SK-N-SH treated with all-trans-retinoic acid at 6 μM for 48 hours (cell line): ENCODE measurements around the gene ANKS1A.

Experiments
- CSDC2 ChIP-seq: fragments of 250-450 bp; sonication (Bioruptor Pico); IDR thresholded peaks from 2 replicates; pipeline ENCODE4 v1.5.0; 2020; ENCODE audit warnings: mild to moderate bottlenecking, moderate library complexity
- ESRRG ChIP-seq: fragments of 250-450 bp; sonication (Bioruptor Pico); IDR thresholded peaks from 2 replicates; pipeline ENCODE4 v1.6.1; 2021; ENCODE audit warnings: mild to moderate bottlenecking
- GLIS3 ChIP-seq: fragments of 250-450 bp; sonication (Bioruptor Pico); IDR thresholded peaks from 2 replicates; pipeline ENCODE4 v1.5.0; 2020; ENCODE audit warnings: mild to moderate bottlenecking, moderate library complexity
- OSR1 ChIP-seq: fragments of 250-450 bp; sonication (Bioruptor Pico); IDR thresholded peaks from 2 replicates; pipeline ENCODE4 v1.8.0; 2022; ENCODE audit warnings: moderate library complexity, mild to moderate bottlenecking, inconsistent platforms
- SNAI2 ChIP-seq: fragments of 250-450 bp; sonication (Bioruptor Pico); IDR thresholded peaks from 2 replicates; pipeline ENCODE4 v1.5.0; 2020; ENCODE audit warnings: mild to moderate bottlenecking, moderate library complexity
- TSHZ2 ChIP-seq: fragments of 250-450 bp; sonication (Bioruptor Pico); IDR thresholded peaks from 2 replicates; pipeline ENCODE4 v1.5.0; 2020; ENCODE audit warnings: mild to moderate bottlenecking, moderate library complexity
- ZNF565 ChIP-seq: fragments of 450-650 bp; formaldehyde crosslinking; conservative IDR thresholded peaks from 2 replicates; pipeline ENCODE4 v1.5.0; 2020; ENCODE audit warnings: low read depth, mild to moderate bottlenecking, moderate library complexity
- TF ChIP-seq, protein P1 (sequence below): fragments of 250-450 bp; sonication (Bioruptor Pico); IDR thresholded peaks from 2 replicates; pipeline ENCODE4 v1.5.1; 2020; ENCODE audit warnings: low read depth, mild to moderate bottlenecking, moderate library complexity
- TF ChIP-seq, protein P2 (sequence below): fragments of 250-450 bp; sonication (Bioruptor Pico); IDR thresholded peaks from 2 replicates; pipeline ENCODE4 v1.8.0; 2020; ENCODE audit warnings: mild to moderate bottlenecking, moderate library complexity, borderline replicate concordance

DNA sequence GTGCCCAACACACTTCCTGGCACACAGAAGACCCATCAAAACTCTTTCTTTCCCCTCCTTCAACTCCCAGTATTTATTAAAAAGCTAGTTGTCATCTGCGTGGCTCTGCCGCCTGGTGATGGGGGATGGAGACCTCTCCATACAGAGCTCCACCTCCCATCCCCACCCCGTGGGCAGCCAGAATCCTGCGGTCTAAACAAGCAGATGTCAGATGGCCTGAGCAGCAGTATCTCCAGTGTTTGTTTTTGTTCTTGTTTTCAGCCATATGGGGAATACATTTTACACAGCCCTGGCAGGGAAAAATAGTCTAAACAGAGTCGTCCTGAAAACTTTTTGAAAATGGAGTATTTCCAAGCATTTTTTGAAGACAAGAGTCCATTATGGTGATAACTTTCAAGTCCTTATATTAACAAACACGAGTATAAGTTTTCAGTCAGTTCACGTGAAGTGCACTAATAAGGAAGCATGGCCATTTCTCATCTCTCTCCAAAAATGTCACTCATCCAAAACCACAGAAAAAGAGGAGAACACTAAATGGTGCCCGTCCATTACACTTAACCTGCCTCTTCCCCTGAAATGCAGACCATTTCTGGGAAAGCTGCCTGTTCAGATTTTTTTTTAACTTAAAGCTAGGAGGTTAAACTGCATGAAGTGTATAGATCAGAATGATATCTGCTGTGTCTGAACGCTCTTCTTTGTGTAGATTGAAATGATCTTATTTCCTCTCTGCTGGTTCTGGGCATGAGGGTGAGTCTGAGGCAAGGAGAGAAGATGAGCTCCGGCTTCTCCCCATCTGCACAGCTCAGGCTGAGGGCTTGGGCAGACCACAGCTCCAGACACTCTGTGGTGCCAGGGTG is 161.1 kb downstream of the ANKS1A start:
- TF ChIP-seq ESRRG (no peak), ZNF565 (CRISPR knock-in tag) (no peak), CSDC2 (CRISPR knock-in tag) (no peak), SNAI2 (no peak), GLIS3 (CRISPR knock-in tag) (no peak), TSHZ2 (CRISPR knock-in tag) (no peak), OSR1 (no peak)
- TF ChIP-seq, protein P1, sequence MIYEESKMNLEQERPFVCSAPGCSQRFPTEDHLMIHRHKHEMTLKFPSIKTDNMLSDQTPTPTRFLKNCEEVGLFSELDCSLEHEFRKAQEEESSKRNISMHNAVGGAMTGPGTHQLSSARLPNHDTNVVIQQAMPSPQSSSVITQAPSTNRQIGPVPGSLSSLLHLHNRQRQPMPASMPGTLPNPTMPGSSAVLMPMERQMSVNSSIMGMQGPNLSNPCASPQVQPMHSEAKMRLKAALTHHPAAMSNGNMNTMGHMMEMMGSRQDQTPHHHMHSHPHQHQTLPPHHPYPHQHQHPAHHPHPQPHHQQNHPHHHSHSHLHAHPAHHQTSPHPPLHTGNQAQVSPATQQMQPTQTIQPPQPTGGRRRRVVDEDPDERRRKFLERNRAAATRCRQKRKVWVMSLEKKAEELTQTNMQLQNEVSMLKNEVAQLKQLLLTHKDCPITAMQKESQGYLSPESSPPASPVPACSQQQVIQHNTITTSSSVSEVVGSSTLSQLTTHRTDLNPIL (CRISPR knock-in tag) = no peak
- TF ChIP-seq, protein P2, sequence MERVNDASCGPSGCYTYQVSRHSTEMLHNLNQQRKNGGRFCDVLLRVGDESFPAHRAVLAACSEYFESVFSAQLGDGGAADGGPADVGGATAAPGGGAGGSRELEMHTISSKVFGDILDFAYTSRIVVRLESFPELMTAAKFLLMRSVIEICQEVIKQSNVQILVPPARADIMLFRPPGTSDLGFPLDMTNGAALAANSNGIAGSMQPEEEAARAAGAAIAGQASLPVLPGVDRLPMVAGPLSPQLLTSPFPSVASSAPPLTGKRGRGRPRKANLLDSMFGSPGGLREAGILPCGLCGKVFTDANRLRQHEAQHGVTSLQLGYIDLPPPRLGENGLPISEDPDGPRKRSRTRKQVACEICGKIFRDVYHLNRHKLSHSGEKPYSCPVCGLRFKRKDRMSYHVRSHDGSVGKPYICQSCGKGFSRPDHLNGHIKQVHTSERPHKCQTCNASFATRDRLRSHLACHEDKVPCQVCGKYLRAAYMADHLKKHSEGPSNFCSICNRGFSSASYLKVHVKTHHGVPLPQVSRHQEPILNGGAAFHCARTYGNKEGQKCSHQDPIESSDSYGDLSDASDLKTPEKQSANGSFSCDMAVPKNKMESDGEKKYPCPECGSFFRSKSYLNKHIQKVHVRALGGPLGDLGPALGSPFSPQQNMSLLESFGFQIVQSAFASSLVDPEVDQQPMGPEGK (CRISPR knock-in tag) = no peak
